ENCODE results near the gene PGAM5. TPM values are rescaled to one million over a fixed set of nuclear protein-coding genes. Genes with fewer than 3 reads are reported as not detected.
A peak's percentile ranks its signal among the peaks of the same experiment; 100 is the strongest.

Gene PGAM5
- total RNA-seq, 4 donors from 2014 or later: 16.7 to 43.6 (median 25.4) TPM

- peaks cover 0 to 20% (median 3%) of the 10 kb centered on the region in 4 donors for H3K36me3 ChIP-seq
These were observed 36.1 kb upstream of the PGAM5 start for GRCh38 chr12:132674561-132674960.

GRCh38 chr12:132675757-132676432 lies 34.7 kb upstream of the PGAM5 start:
- no peak overlapping the region for H3K27ac ChIP-seq
- peaks cover 0 to 11% (median 0%) of the 10 kb centered on the region in 4 donors for H3K4me1 ChIP-seq
- H3K4me3 ChIP-seq: no peak overlapping the region
- intact Hi-C loops (cut with DNase I; ENCODE audit: low total_unique reads): no loop called here
- no peak for TF ChIP-seq POLR2AphosphoS5 (IDR thresholded peaks at IDR 0.05)
- TF ChIP-seq, protein P1, sequence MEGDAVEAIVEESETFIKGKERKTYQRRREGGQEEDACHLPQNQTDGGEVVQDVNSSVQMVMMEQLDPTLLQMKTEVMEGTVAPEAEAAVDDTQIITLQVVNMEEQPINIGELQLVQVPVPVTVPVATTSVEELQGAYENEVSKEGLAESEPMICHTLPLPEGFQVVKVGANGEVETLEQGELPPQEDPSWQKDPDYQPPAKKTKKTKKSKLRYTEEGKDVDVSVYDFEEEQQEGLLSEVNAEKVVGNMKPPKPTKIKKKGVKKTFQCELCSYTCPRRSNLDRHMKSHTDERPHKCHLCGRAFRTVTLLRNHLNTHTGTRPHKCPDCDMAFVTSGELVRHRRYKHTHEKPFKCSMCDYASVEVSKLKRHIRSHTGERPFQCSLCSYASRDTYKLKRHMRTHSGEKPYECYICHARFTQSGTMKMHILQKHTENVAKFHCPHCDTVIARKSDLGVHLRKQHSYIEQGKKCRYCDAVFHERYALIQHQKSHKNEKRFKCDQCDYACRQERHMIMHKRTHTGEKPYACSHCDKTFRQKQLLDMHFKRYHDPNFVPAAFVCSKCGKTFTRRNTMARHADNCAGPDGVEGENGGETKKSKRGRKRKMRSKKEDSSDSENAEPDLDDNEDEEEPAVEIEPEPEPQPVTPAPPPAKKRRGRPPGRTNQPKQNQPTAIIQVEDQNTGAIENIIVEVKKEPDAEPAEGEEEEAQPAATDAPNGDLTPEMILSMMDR (IDR thresholded peaks at IDR 0.05): no peak
- no peak for TF ChIP-seq EP300 (IDR thresholded peaks at IDR 0.05; ENCODE audit: low read depth)
- no peak for TF ChIP-seq POLR2A (IDR thresholded peaks at IDR 0.05)
- peaks cover 0 to 15% (median 1%) of the 10 kb centered on the region in 4 donors for H3K36me3 ChIP-seq
- H3K27me3 ChIP-seq: no peaks in the 10 kb centered on the region
- H3K9me3 ChIP-seq: no peaks in the 10 kb centered on the region
- peak; percentile 70 for DNase-seq
- 78% methylated on average over 14 of the region's 14 CpGs; no CpG with 5 or more reads in 1 of the 2 donors for WGBS, 2 donors (ENCODE audit: low coverage in 1 of 2)
- in situ Hi-C loops (cut with MboI; ENCODE audit: low pct_ligation_motif_present in 1 of 4, low pct_unique_long_range_greater_than_20kb in 1 of 4, low sequenced_read_pairs in 3 of 4): no loop called here

More at GRCh38 chr12:132674561-132674960, 36.1 kb upstream of the PGAM5 start:
- Histone ChIP-seq H3K4me1 (peaks cover 0 to 11% (median 0%) of the 10 kb centered on the region in 4 donors), H3K27me3 (no peaks in the 10 kb centered on the region), H3K4me3 (no peak overlapping the region), H3K9me3 (no peaks in the 10 kb centered on the region), H3K27ac (no peak overlapping the region)
- intact Hi-C loops (cut with DNase I; ENCODE audit: low total_unique reads): no loop called here
- in situ Hi-C loops (cut with MboI; ENCODE audit: low pct_ligation_motif_present in 1 of 4, low pct_unique_long_range_greater_than_20kb in 1 of 4, low sequenced_read_pairs in 3 of 4): no loop called here
- TF ChIP-seq, protein P1 (IDR thresholded peaks at IDR 0.05): no peak
- no peak for TF ChIP-seq POLR2AphosphoS5 (IDR thresholded peaks at IDR 0.05)
- 100% methylated on average over 5 of the region's 5 CpGs for WGBS, 2 donors (ENCODE audit: low coverage in 1 of 2)
- no peak for DNase-seq

DNA sequence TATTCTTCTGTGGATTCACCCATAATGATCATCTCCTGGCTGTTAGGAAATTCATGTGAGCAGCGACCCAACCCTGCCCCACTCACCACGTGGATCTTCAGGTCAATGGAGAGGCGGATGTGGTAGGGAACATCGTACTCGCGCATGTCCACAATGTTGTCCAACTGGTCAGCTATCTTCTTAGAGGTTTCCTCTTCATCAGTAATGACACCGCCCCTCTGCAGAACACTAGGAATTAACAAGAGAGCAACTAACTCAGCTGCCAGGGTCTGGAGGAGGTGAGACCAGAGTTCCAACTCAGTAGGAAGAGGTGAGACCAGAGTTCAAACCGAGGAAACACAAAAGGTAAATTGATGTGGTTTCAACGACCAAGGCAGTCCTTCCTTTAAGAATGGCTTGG lies 33.1 kb upstream of the PGAM5 start:
- Histone ChIP-seq H3K27ac (no peak overlapping the region), H3K4me1 (peaks cover 0 to 11% (median 0%) of the 10 kb centered on the region in 4 donors), H3K36me3 (peaks cover 0 to 9% (median 1%) of the 10 kb centered on the region in 4 donors), H3K27me3 (no peaks in the 10 kb centered on the region), H3K4me3 (no peak overlapping the region), H3K9me3 (no peaks in the 10 kb centered on the region)
- WGBS, 2 donors (ENCODE audit: low coverage in 1 of 2): 89 to 97% methylated on average over 7 to 9 of the region's 9 CpGs
- intact Hi-C loops (cut with DNase I; ENCODE audit: low total_unique reads) (no loop called here), in situ Hi-C loops (cut with MboI; ENCODE audit: low pct_ligation_motif_present in 1 of 4, low pct_unique_long_range_greater_than_20kb in 1 of 4, low sequenced_read_pairs in 3 of 4) (no loop called here)
- TF ChIP-seq, protein P1 (IDR thresholded peaks at IDR 0.05): no peak
- TF ChIP-seq EP300 (IDR thresholded peaks at IDR 0.05; ENCODE audit: low read depth): no peak
- TF ChIP-seq POLR2AphosphoS5 (IDR thresholded peaks at IDR 0.05): no peak
- no peak for TF ChIP-seq POLR2A (IDR thresholded peaks at IDR 0.05)
- DNase-seq: no peak

DNA sequence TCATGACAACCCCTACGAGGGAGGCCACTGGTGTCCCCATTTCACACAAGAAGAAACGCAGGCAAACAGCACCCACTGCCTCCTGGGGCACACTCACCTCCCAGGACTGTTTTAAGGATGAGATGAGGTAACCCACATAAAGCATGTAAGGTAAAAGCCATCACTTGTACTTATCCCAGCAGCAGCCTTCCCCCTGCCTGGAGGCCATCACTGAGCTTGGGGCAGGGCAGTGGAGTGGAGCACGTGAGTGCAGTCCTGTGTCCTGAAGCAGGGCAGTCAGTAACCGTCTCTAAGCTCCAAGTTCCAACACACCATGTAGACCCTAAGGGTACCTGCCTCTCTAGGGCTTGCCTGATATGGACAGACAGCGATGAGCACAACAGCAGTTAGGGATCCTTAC lies 25.2 kb upstream of the PGAM5 start:
- WGBS, 2 donors (ENCODE audit: low coverage in 1 of 2): 92% methylated on average over 5 of the region's 5 CpGs; no CpG with 5 or more reads in 1 of the 2 donors
- in situ Hi-C loops (cut with MboI; ENCODE audit: low pct_ligation_motif_present in 1 of 4, low pct_unique_long_range_greater_than_20kb in 1 of 4, low sequenced_read_pairs in 3 of 4) (no loop called here), intact Hi-C loops (cut with DNase I; ENCODE audit: low total_unique reads) (no loop called here)
- Histone ChIP-seq H3K4me3 (no peak overlapping the region), H3K36me3 (no peaks in the 10 kb centered on the region), H3K27ac (no peak overlapping the region), H3K9me3 (no peaks in the 10 kb centered on the region), H3K27me3 (no peaks in the 10 kb centered on the region), H3K4me1 (peaks cover 9 to 24% (median 19%) of the 10 kb centered on the region in 4 donors)
- TF ChIP-seq POLR2A (IDR thresholded peaks at IDR 0.05): no peak
- TF ChIP-seq, protein P1 (IDR thresholded peaks at IDR 0.05): no peak
- TF ChIP-seq EP300 (IDR thresholded peaks at IDR 0.05; ENCODE audit: low read depth): no peak
- no peak for TF ChIP-seq POLR2AphosphoS5 (IDR thresholded peaks at IDR 0.05)
- no peak for DNase-seq

Data from transverse colon (tissue), 4 donors.